Measurements from ENCODE around the gene EOLA2.
"Not testable (repeated sequence)": the region's sequence is repeated elsewhere in the genome, so short reads cannot be mapped to it uniquely, and the experiment has no call there.

DNA sequence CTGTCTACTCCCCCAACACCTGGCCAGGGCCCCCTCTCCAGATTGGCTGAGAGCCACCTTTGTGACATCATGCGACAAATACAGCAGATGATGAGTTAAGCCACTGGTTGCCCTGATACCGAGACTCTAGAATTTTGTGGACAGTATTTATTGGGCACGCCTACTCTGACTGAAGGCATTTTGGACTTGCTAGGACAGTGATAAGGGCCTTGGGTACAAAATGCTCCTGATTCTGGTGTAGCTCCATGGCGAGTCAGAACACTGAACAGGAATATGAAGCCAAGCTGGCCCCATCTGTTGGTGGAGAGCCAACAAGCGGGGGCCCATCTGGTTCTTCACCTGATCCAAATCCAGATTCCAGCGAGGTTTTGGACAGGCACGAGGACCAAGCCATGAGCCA is 8.9 kb downstream of the EOLA2 start, which contains the start of gene HSFX4:
- TF ChIP-seq, protein P1, sequence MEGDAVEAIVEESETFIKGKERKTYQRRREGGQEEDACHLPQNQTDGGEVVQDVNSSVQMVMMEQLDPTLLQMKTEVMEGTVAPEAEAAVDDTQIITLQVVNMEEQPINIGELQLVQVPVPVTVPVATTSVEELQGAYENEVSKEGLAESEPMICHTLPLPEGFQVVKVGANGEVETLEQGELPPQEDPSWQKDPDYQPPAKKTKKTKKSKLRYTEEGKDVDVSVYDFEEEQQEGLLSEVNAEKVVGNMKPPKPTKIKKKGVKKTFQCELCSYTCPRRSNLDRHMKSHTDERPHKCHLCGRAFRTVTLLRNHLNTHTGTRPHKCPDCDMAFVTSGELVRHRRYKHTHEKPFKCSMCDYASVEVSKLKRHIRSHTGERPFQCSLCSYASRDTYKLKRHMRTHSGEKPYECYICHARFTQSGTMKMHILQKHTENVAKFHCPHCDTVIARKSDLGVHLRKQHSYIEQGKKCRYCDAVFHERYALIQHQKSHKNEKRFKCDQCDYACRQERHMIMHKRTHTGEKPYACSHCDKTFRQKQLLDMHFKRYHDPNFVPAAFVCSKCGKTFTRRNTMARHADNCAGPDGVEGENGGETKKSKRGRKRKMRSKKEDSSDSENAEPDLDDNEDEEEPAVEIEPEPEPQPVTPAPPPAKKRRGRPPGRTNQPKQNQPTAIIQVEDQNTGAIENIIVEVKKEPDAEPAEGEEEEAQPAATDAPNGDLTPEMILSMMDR (conservative IDR thresholded peaks at IDR 0.05; ENCODE audit: low read depth, low read length) = not testable (repeated sequence)
- TF ChIP-seq EZH2 (IDR thresholded peaks at IDR 0.05; ENCODE audit: borderline replicate concordance, low read depth, low read length, poor library complexity, severe bottlenecking) = not testable (repeated sequence)

Data from A673 (cell line).